Mucosa of rectum (tissue), 2 donors: ENCODE results near the gene GNPDA1.
A peak's percentile ranks its signal among the peaks of the same experiment; 100 is the strongest.

Experiments used
- H3K27ac ChIP-seq, 2 donors: one replicate each; pipeline ENCODE4 v1.7.0; 2013; ENCODE audit warnings: inconsistent platforms in 2 of 2, low read depth in 2 of 2, low read length in 2 of 2
- H3K27me3 ChIP-seq, 2 donors: one replicate each; pipeline ENCODE4 v1.7.0; 2013; ENCODE audit warnings: low read length in 2 of 2; ENCODE audit not compliant: control insufficient read depth in 2 of 2, insufficient read depth in 2 of 2
- H3K36me3 ChIP-seq, 2 donors: one replicate each; pipeline ENCODE4 v1.7.0; 2013; ENCODE audit warnings: low read length in 2 of 2; ENCODE audit not compliant: control insufficient read depth in 2 of 2, insufficient read depth in 2 of 2
- H3K4me1 ChIP-seq, 2 donors: one replicate each; pipeline ENCODE4 v1.7.0; 2013; ENCODE audit warnings: low read length in 2 of 2, mild to moderate bottlenecking in 1 of 2; ENCODE audit not compliant: control insufficient read depth in 2 of 2, insufficient read depth in 2 of 2
- H3K4me3 ChIP-seq, 2 donors: one replicate each; pipeline ENCODE4 v1.7.0; 2013; ENCODE audit warnings: low read length in 2 of 2
- H3K9ac ChIP-seq, 2 donors: one replicate each; pipeline ENCODE4 v1.7.0; 2013; ENCODE audit warnings: low read length in 2 of 2, low read depth in 1 of 2, mild to moderate bottlenecking in 1 of 2
- H3K9me3 ChIP-seq, 2 donors: one replicate each; pipeline ENCODE4 v1.7.0; 2013; ENCODE audit warnings: low read length in 2 of 2; ENCODE audit not compliant: control insufficient read depth in 2 of 2
- donor health status: healthy.
- donor health status: Normal muscosa, but diverticular disease.

GNPDA1 gene

GRCh38 chr5:141958546-141959172 lies 54.2 kb downstream of the GNPDA1 start:
- no peak overlapping the region for H3K9ac ChIP-seq
- H3K36me3 ChIP-seq = no peaks in the 10 kb centered on the region
- H3K9me3 ChIP-seq = no peaks in the 10 kb centered on the region
- peak overlapping the region in 1 of 2 donors; percentile 13 for H3K27ac ChIP-seq
- no peak overlapping the region for H3K4me3 ChIP-seq
- H3K4me1 ChIP-seq = peaks cover 0 to 8% of the 10 kb centered on the region in 2 donors
- H3K27me3 ChIP-seq = no peaks in the 10 kb centered on the region

- peak within 1 kb of the TSS in 1 of 2 donors; percentile 20 for H3K27ac ChIP-seq
- H3K9ac ChIP-seq = no peak within 1 kb of the TSS
- peak within 1 kb of the TSS in 1 of 2 donors; percentile 10 for H3K4me3 ChIP-seq
Measured at GRCh38 chr5:141958113-141958512, 54.7 kb downstream of the GNPDA1 start, which contains the start of gene PCDH12. PCDH12 (minus strand) TSS chr5:141958202; CDS start chr5:141957851, 351 bp downstream.

DNA sequence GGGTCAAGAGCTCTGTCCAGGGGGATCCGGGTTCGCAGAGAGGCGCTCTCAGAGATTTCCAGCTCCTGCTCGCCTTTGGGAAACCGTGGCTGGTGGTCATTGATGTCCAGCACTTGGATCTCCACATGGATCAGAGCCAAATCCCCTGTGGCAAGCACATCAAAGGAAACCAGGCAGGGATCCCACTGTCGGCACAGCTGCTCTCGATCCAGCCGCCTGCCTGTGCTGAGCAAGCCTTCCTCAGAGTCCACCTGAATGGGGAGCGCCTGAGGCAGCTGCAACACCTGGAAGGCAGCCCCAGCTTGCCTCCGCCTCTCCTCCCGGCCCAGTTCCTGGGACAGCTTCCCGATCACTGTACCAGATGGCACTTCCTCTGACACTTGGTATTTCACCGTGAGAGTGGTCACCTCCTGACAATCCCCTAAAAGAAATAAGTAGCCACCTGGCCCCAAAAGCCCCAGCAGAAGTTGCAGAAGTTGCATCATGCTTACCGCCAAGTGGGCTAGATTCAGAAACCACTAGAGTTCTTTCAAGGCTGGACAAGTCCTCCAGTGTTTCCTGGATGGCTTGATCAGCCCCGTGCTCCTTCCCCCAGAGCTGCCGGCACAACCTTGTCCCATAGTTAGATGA lies 55.3 kb downstream of the GNPDA1 start:
- no peaks in the 10 kb centered on the region for H3K9me3 ChIP-seq
- no peaks in the 10 kb centered on the region for H3K27me3 ChIP-seq
- H3K4me1 ChIP-seq = peaks cover 0 to 8% of the 10 kb centered on the region in 2 donors
- H3K9ac ChIP-seq = no peak overlapping the region
- no peaks in the 10 kb centered on the region for H3K36me3 ChIP-seq
- peak overlapping the region in 1 of 2 donors; percentile 10 for H3K4me3 ChIP-seq
- peak overlapping the region in 1 of 2 donors; percentile 20 for H3K27ac ChIP-seq

More at GRCh38 chr5:141958113-141958512, 54.7 kb downstream of the GNPDA1 start, which contains the start of gene PCDH12:
- Histone ChIP-seq H3K27me3 (no peaks in the 10 kb centered on the region), H3K4me1 (peaks cover 0 to 8% of the 10 kb centered on the region in 2 donors), H3K9me3 (no peaks in the 10 kb centered on the region), H3K36me3 (no peaks in the 10 kb centered on the region)

DNA sequence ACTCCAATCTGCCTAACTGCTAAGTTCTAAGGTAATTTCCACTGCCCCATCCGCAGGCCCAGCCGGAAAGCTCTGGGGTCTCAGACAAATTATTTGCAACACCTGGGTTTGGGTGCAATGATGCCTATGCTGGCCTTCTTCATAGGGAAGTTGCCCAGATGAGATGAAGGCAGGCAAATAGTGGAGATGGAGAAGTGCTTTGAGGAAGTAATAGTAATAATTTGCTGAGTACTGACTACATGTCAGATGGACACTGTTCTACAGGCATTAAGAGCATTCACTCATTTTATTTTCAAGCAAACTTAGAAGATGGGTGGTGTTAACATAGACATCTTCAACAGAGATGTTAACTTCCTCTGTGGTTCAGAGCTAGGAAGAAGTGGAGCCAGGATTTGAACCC lies 58.6 kb downstream of the GNPDA1 start:
- Histone ChIP-seq H3K36me3 (no peaks in the 10 kb centered on the region), H3K9ac (no peak overlapping the region), H3K9me3 (no peaks in the 10 kb centered on the region), H3K4me1 (no peaks in the 10 kb centered on the region), H3K27ac (no peak overlapping the region), H3K4me3 (no peak overlapping the region), H3K27me3 (no peaks in the 10 kb centered on the region)

DNA sequence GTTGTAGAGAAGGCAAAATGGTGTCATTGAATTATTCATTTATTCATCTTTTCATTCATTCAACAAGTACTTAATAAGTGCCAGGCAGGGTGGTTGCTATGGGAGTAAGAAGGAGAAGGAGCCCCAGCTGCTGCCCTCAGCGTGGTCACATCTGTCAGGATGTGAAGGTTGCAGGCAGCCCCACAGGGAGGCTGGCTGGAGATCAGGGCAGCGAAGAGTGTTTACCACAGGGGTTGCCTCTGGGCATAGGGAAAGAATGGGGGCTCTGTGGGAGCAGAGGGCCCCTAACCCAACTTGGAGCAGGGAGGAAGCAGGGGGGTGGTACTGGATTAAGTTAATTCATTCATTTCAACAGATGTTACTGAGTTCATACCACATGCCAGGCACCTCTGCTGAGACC lies 60.8 kb downstream of the GNPDA1 start:
- Histone ChIP-seq H3K27ac (no peak overlapping the region), H3K36me3 (no peaks in the 10 kb centered on the region), H3K4me1 (peaks cover 0 to 3% of the 10 kb centered on the region in 2 donors), H3K9me3 (no peaks in the 10 kb centered on the region), H3K27me3 (no peaks in the 10 kb centered on the region), H3K4me3 (no peak overlapping the region), H3K9ac (no peak overlapping the region)

GRCh38 chr5:141951332-141951781 lies 61.5 kb downstream of the GNPDA1 start:
- H3K36me3 ChIP-seq = no peaks in the 10 kb centered on the region
- no peaks in the 10 kb centered on the region for H3K27me3 ChIP-seq
- no peaks in the 10 kb centered on the region for H3K9me3 ChIP-seq
- H3K9ac ChIP-seq = no peak overlapping the region
- H3K4me3 ChIP-seq = no peak overlapping the region
- H3K27ac ChIP-seq = peak overlapping the region in 1 of 2 donors; percentile 18
- peaks cover 0 to 3% of the 10 kb centered on the region in 2 donors for H3K4me1 ChIP-seq
